ENCODE data around the gene STARD3. TPM values are rescaled to one million over a fixed set of nuclear protein-coding genes. Genes with fewer than 3 reads are reported as not detected.

The STARD3 gene
- total and polyA plus RNA-seq, 9 of the 15 experiments (the other 6 are each of a cell fraction or from before 2014, with no cell fraction given): 0.63 to 87.0 (median 46.0) TPM

GRCh38 chr17:39700148-39700987 lies 63.4 kb downstream of the STARD3 start:
- Histone ChIP-seq H3K4me3 (no peak overlapping the region), H3K9me1 (ENCODE audit: control insufficient read depth, insufficient read depth, low read length) (no peaks in the 10 kb centered on the region), H4K20me1 (replicated peaks; ENCODE audit: control insufficient read depth, insufficient read depth, low read length) (no peaks in the 10 kb centered on the region), H3K27ac (ENCODE audit: extremely low read depth, low read depth, low read length) (no peak overlapping the region), H2AFZ (ENCODE audit: low read depth, low read length) (no peak overlapping the region), H3K4me1 (replicated peaks in 1 of 2; ENCODE audit: control insufficient read depth in 2 of 2, insufficient read depth in 2 of 2, low read length in 2 of 2) (peaks cover 0 to 22% of the 10 kb centered on the region in 2 experiments; a peak in 3 of 5 replicates), H3K36me3 (ENCODE audit: control insufficient read depth, insufficient read depth, low read length) (no peaks in the 10 kb centered on the region), H3K4me2 (ENCODE audit: insufficient read depth, low read length) (no peak overlapping the region), H3K9ac (ENCODE audit: insufficient read depth in 1 of 2, low read depth in 2 of 2, low read length in 2 of 2) (no peak overlapping the region), H3K79me2 (ENCODE audit: control insufficient read depth, insufficient read depth, low read length) (no peaks in the 10 kb centered on the region), H3K27me3 (ENCODE audit: control insufficient read depth in 2 of 2, insufficient read depth in 2 of 2, low read length in 2 of 2) (no peaks in the 10 kb centered on the region; a peak in 1 of 5 replicates), H3K9me3 (replicated peaks; ENCODE audit: control insufficient read depth, insufficient read depth, low read depth, low read length) (no peaks in the 10 kb centered on the region)
- TF ChIP-seq ZNF507 (tag; conservative IDR thresholded peaks at IDR 0.05) (no peak), ZNF253 (CRISPR knock-in tag; conservative IDR thresholded peaks at IDR 0.05) (no peak), PML (IDR thresholded peaks at IDR 0.05; ENCODE audit: low read length) (no peak), CBX2 (IDR thresholded peaks at IDR 0.05; ENCODE audit: insufficient read depth, low read length, poor library complexity, severe bottlenecking) (no peak), KLF10 (CRISPR knock-in tag; IDR thresholded peaks at IDR 0.05) (no peak), CXXC5 (CRISPR knock-in tag; IDR thresholded peaks at IDR 0.05) (no peak), ZC3H4 (CRISPR knock-in tag; IDR thresholded peaks at IDR 0.05; ENCODE audit: borderline replicate concordance) (no peak), MLX (CRISPR knock-in tag; conservative IDR thresholded peaks at IDR 0.05) (no peak), ATF4 (CRISPR knock-in tag; IDR thresholded peaks at IDR 0.05) (no peak), SAFB2 (IDR thresholded peaks at IDR 0.05; ENCODE audit: borderline replicate concordance, low read depth, low read length, severe bottlenecking) (no peak), ZNF830 (CRISPR knock-in tag; IDR thresholded peaks at IDR 0.05) (no peak), ZNF780A (CRISPR knock-in tag; IDR thresholded peaks at IDR 0.05) (no peak), BRCA1 (IDR thresholded peaks at IDR 0.05) (no peak), BRCA1 (CRISPR knock-in tag; IDR thresholded peaks at IDR 0.05) (no peak), FOXP1 (CRISPR knock-in tag; IDR thresholded peaks at IDR 0.05) (no peak), HSF4 (CRISPR knock-in tag; IDR thresholded peaks at IDR 0.05; ENCODE audit: borderline replicate concordance) (no peak), NCOA1 (IDR thresholded peaks at IDR 0.05; ENCODE audit: low read depth) (no peak)
- intact Hi-C loops (cut with micrococcal nuclease) (no loop called here), in situ Hi-C loops (cut with MboI) (no loop called here)
- FAIRE-seq: no peak
- POLR2A ChIA-PET: interaction anchor here (0.7 to 1.5 kb wide), 4 partner anchors 12 to 82 kb away, joined by 3 to 7 read pairs (median 4); no protein-coding TSS in a partner anchor
- WGBS (ENCODE audit: insufficient coverage, low coverage, missing lambda C conversion rate): 40% methylated on average over 34 of the region's 57 CpGs
- CTCF ChIA-PET (ENCODE audit: low intra/inter-chr PET ratio): no interaction called here
- no peak for ATAC-seq
- no peak for DNase-seq (ENCODE audit: extremely low read depth in 1 of 4, low spot score in 3 of 4)
- no TSS peak for BruUV-seq (replicated peaks)
